Pericardium fibroblast (primary cell): ENCODE measurements around the gene ADORA1. TPM values are rescaled to one million over a fixed set of nuclear protein-coding genes. Genes with fewer than 3 reads are reported as not detected.

Source experiments
- total RNA-seq: library from RNA; depleted of rRNA; stranded (reverse); fragments of >200 nt; gene quantifications from 2 replicates; pipeline ENCODE4 v1.2.3, GENCODE V29; 2015

Gene ADORA1
- total RNA-seq = 1.5 and 4.1 TPM in 2 replicates

GRCh38 chr1:203127666-203128430 lies at the start of gene ADORA1:
Gene ADORA1 (plus strand): TSS chr1:203127726. CDS start chr1:203128842, 1,116 bp downstream.

GRCh38 chr1:203085528-203086406 lies 41.8 kb upstream of the ADORA1 start, which contains the start of gene MYOG:
Gene MYOG (minus strand): TSS chr1:203086012. CDS start chr1:203085961, 51 bp downstream.

GRCh38 chr1:203175237-203175826 lies 47.8 kb downstream of the ADORA1 start, which contains the start of gene MYBPH:
Gene MYBPH (minus strand): TSS chr1:203175826. CDS start chr1:203175755, 71 bp downstream.

GRCh38 chr1:203186446-203187303 lies 59.1 kb downstream of the ADORA1 start, which contains the start of gene CHI3L1:
Gene CHI3L1 (minus strand): TSS chr1:203186704. CDS start chr1:203186623, 81 bp downstream.

Other genes starting within 250 kb of the ADORA1 start
- gene RABIF, start 238.6 kb upstream of the ADORA1 start, total RNA-seq = 6.2 and 7.8 TPM in 2 replicates
- gene KLHL12, start 200.5 kb upstream of the ADORA1 start, total RNA-seq = 14.8 and 21.3 TPM in 2 replicates
- gene ADIPOR1, start 169.4 kb upstream of the ADORA1 start, total RNA-seq = 57.0 and 65.2 TPM in 2 replicates
- gene CYB5R1, start 160.5 kb upstream of the ADORA1 start, total RNA-seq = 26.0 and 37.5 TPM in 2 replicates
- gene TMEM183A, start 120.4 kb upstream of the ADORA1 start, total RNA-seq = 50.5 and 60.9 TPM in 2 replicates
- 2.4 and 5.1 TPM in 2 replicates for gene PPFIA4, start 101.2 kb upstream of the ADORA1 start, total RNA-seq
- gene MYOG, start 41.7 kb upstream of the ADORA1 start, total RNA-seq = 8.9 TPM in 1 of 2 replicates, not detected in the other
- 0.93 and 12.5 TPM in 2 replicates for gene MYBPH, start 48.1 kb downstream of the ADORA1 start, total RNA-seq
- gene CHI3L1, start 59.0 kb downstream of the ADORA1 start, total RNA-seq = 39.8 and 238 TPM in 2 replicates
- not detected in 2 replicates for gene CHIT1, start 101.9 kb downstream of the ADORA1 start, total RNA-seq
- 14.0 and 29.1 TPM in 2 replicates for gene BTG2, start 177.8 kb downstream of the ADORA1 start, total RNA-seq
- 8.8 and 50.4 TPM in 2 replicates for gene FMOD, start 223.4 kb downstream of the ADORA1 start, total RNA-seq